OCI-LY1 (cell line): ENCODE data around the gene CC2D2A.

ENCODE experiments used
- CTCF ChIP-seq: fragments of 200-600 bp; sonication (generic), shearing (Covaris generic); IDR thresholded peaks from 2 replicates; pipeline ENCODE4 v1.5.1; 2017; ENCODE audit warnings: mild to moderate bottlenecking, antibody characterized with exemption, low read length, moderate library complexity, mixed read lengths
- EZH2 ChIP-seq: fragments of 200-600 bp; sonication (generic), shearing (Covaris generic); IDR thresholded peaks from 2 replicates; pipeline ENCODE4 v1.8.0; 2017; ENCODE audit warnings: borderline replicate concordance, mixed run types, mild to moderate bottlenecking, antibody characterized with exemption, low read length, moderate library complexity, mixed read lengths

- TF ChIP-seq CTCF (no peak), EZH2 (no peak)
Measured at GRCh38 chr4:15562623-15563022, 92.9 kb downstream of the CC2D2A start.
